ENCODE measurements around the gene TRH.
"Not testable (repeated sequence)": the region's sequence is repeated elsewhere in the genome, so short reads cannot be mapped to it uniquely, and the experiment has no call there.

TRH gene

DNA sequence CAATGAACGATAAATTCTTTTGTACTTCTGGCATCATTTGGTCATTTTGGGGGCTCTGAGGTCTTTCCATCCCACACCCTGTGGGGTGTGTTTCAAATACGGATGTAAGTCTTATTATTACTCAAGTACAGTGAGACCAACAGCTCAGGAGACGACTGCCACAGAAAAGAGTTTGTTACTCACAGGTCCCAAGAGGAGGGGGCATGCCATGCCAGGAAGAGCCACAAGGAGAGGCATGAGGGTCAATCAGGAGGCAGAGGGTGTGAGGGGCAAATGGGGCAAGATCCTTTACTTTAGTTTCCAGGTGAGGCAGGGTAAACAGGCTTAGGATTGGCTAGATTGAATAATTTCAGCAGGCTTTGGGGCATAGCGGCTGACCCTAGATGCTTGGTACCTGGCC lies 21.6 kb downstream of the TRH start:
- ChIA-PET POLR2A (no interaction called here), CTCF (interaction anchor here (1.4 to 6.1 kb wide), 3 partner anchors 11 to 52 kb away, joined by 4 to 72 read pairs (median 8); no protein-coding TSS in a partner anchor)
- WGBS (ENCODE audit: insufficient coverage), result 96% methylated on average over 3 of the region's 4 CpGs

DNA sequence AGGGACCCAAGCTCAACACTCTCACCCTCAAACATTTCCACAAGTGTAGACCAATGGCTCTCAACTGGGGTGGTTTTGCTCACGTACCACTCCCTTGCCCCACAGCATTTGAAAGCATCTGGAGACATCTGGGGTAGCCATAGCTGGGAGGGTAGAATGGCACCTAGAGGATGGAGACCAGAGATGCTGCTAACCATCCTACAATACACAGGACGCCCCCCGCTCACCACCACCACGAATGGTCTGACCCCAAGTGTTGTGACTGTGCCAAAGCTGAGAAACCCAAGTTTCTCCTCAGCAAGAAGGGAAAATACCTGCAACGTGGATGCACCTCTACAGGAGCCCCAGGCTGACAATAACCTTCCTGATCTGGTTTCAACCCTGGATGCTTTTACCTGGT lies 24.7 kb downstream of the TRH start:
- H3K36me3 ChIP-seq (ENCODE audit: control insufficient read depth in 4 of 4, insufficient read depth in 4 of 4, low read length in 3 of 4); H3K27me3 ChIP-seq (replicated peaks in 2 of 5; ENCODE audit: control insufficient read depth in 4 of 5, insufficient read depth in 5 of 5, low read length in 4 of 5); H3K27ac ChIP-seq (ENCODE audit: insufficient read depth in 1 of 2, low read depth in 1 of 2, low read length in 2 of 2, poor library complexity in 1 of 2, severe bottlenecking in 2 of 2); H3K9me3 ChIP-seq (ENCODE audit: control extremely low read depth in 1 of 5, control insufficient read depth in 4 of 5, insufficient read depth in 2 of 5, low read depth in 1 of 5, low read length in 4 of 5); DNase-seq; H3K4me3 ChIP-seq (ENCODE audit: control insufficient read depth in 1 of 7, extremely low read depth in 1 of 7, insufficient read depth in 4 of 7, low read depth in 2 of 7, low read length in 6 of 7); POLR2A ChIA-PET: not testable (repeated sequence)
- CTCF ChIA-PET, result interaction anchor here (6.1 kb wide), 1 partner anchor 55 kb away, joined by 72 read pairs; no protein-coding TSS in a partner anchor
- H3K4me1 ChIP-seq (ENCODE audit: control extremely low read depth in 1 of 4, control insufficient read depth in 4 of 4, insufficient read depth in 4 of 4, low read length in 3 of 4), result peaks cover 0 to 12% (median 6%) of the 10 kb centered on the region in 4 experiments
- 67% methylated on average over 3 of the region's 5 CpGs for WGBS (ENCODE audit: insufficient coverage)

More for the DNA sequence above, 21.6 kb downstream of the TRH start:
- DNase-seq, result no peak
- H3K36me3 ChIP-seq (ENCODE audit: control insufficient read depth in 4 of 4, insufficient read depth in 4 of 4, low read length in 3 of 4), result no peaks in the 10 kb centered on the region
- no peak overlapping the region for H3K4me3 ChIP-seq (ENCODE audit: control insufficient read depth in 1 of 7, extremely low read depth in 1 of 7, insufficient read depth in 4 of 7, low read depth in 2 of 7, low read length in 6 of 7)
- no peaks in the 10 kb centered on the region for H3K27me3 ChIP-seq (replicated peaks in 2 of 5; ENCODE audit: control insufficient read depth in 4 of 5, insufficient read depth in 5 of 5, low read length in 4 of 5)
- H3K27ac ChIP-seq (ENCODE audit: insufficient read depth in 1 of 2, low read depth in 1 of 2, low read length in 2 of 2, poor library complexity in 1 of 2, severe bottlenecking in 2 of 2), result no peak overlapping the region
- peaks cover 0 to 9% (median 4%) of the 10 kb centered on the region in 4 experiments for H3K4me1 ChIP-seq (ENCODE audit: control extremely low read depth in 1 of 4, control insufficient read depth in 4 of 4, insufficient read depth in 4 of 4, low read length in 3 of 4)
- H3K9me3 ChIP-seq (ENCODE audit: control extremely low read depth in 1 of 5, control insufficient read depth in 4 of 5, insufficient read depth in 2 of 5, low read depth in 1 of 5, low read length in 4 of 5), result peaks cover 0 to 3% (median 0%) of the 10 kb centered on the region in 5 experiments

DNA sequence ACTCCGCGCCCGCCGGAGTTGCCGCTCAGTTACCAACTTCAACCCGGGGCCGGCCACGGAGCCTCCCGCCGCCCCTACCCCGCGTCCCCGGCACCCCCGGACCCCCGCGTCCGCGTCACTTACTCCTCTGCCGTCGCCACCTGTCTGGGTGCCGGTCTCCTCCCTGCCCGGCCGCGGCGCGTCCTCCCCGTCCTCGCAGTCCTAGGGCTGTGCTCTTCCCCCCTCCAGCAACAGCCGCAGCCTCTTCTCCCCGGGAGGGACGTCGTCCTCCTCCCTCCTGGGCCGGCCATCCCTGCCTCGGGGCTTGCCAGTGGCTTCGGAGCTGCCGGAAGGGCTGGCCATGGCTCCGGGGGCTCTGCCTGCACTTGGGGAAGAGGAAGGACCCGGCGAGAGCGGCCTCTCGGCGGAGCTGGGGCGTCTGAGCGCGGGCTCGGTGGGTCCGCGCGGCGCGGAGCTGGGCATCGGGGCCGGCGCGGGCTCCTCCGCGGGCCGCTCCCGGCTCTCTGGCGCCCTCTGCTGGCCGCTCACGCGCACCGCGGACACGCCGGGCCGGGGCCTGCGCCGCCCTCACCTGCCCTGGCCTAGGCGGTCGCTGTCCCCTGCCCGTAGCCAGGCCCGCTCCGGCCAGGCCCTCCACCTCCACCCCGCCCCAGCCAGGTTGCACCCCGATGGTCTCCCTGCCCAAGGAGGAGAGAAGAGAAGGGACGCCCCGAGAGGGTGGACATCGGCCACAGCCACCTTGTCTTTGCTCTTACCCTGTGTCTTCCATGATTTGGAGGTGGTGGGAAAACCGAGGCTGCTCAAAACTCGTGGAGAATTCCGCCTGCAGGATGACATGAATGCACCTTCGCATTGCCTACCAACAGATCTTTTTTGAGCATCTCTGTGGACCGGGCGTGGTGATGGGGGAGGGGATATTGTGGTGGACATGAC lies 28.4 kb downstream of the TRH start:
- H3K27ac ChIP-seq (ENCODE audit: insufficient read depth in 1 of 2, low read depth in 1 of 2, low read length in 2 of 2, poor library complexity in 1 of 2, severe bottlenecking in 2 of 2); H3K36me3 ChIP-seq (ENCODE audit: control insufficient read depth in 4 of 4, insufficient read depth in 4 of 4, low read length in 3 of 4); POLR2A ChIA-PET; H3K27me3 ChIP-seq (replicated peaks in 2 of 5; ENCODE audit: control insufficient read depth in 4 of 5, insufficient read depth in 5 of 5, low read length in 4 of 5); H3K9me3 ChIP-seq (ENCODE audit: control extremely low read depth in 1 of 5, control insufficient read depth in 4 of 5, insufficient read depth in 2 of 5, low read depth in 1 of 5, low read length in 4 of 5): not testable (repeated sequence)
- Histone ChIP-seq H3K4me1 (ENCODE audit: control extremely low read depth in 1 of 4, control insufficient read depth in 4 of 4, insufficient read depth in 4 of 4, low read length in 3 of 4) (peaks cover 0 to 12% (median 6%) of the 10 kb centered on the region in 4 experiments), H3K4me3 (ENCODE audit: control insufficient read depth in 1 of 7, extremely low read depth in 1 of 7, insufficient read depth in 4 of 7, low read depth in 2 of 7, low read length in 6 of 7) (peak overlapping the region in 6 of 7 experiments; percentile 34 to 71 (median 56))
- 6% methylated on average over 33 of the region's 86 CpGs for WGBS (ENCODE audit: insufficient coverage)
- CTCF ChIA-PET, result interaction anchor here (0.6 to 4.8 kb wide), 6 partner anchors 9 to 103 kb away, joined by 3 to 106 read pairs (median 3); no protein-coding TSS in a partner anchor
- DNase-seq, result peak; percentile 25 to 53 (median 50)

- Histone ChIP-seq H3K9me3 (ENCODE audit: control extremely low read depth in 1 of 5, control insufficient read depth in 4 of 5, insufficient read depth in 2 of 5, low read depth in 1 of 5, low read length in 4 of 5) (no peaks in the 10 kb centered on the region), H3K4me3 (ENCODE audit: control insufficient read depth in 1 of 7, extremely low read depth in 1 of 7, insufficient read depth in 4 of 7, low read depth in 2 of 7, low read length in 6 of 7) (no peak overlapping the region), H3K4me1 (ENCODE audit: control extremely low read depth in 1 of 4, control insufficient read depth in 4 of 4, insufficient read depth in 4 of 4, low read length in 3 of 4) (no peaks in the 10 kb centered on the region), H3K36me3 (ENCODE audit: control insufficient read depth in 4 of 4, insufficient read depth in 4 of 4, low read length in 3 of 4) (no peaks in the 10 kb centered on the region), H3K27me3 (replicated peaks in 2 of 5; ENCODE audit: control insufficient read depth in 4 of 5, insufficient read depth in 5 of 5, low read length in 4 of 5) (no peaks in the 10 kb centered on the region), H3K27ac (ENCODE audit: insufficient read depth in 1 of 2, low read depth in 1 of 2, low read length in 2 of 2, poor library complexity in 1 of 2, severe bottlenecking in 2 of 2) (no peak overlapping the region)
- ChIA-PET CTCF (interaction anchor here (0.7 to 1.5 kb wide), 5 partner anchors 56 to 96 kb away, joined by 3 to 6 read pairs (median 3); no protein-coding TSS in a partner anchor), POLR2A (no interaction called here)
- DNase-seq, result no peak
- WGBS (ENCODE audit: insufficient coverage), result over 99% methylated on average over 15 of the region's 19 CpGs
Measured at GRCh38 chr3:130010556-130010955, 36.0 kb downstream of the TRH start.

DNA sequence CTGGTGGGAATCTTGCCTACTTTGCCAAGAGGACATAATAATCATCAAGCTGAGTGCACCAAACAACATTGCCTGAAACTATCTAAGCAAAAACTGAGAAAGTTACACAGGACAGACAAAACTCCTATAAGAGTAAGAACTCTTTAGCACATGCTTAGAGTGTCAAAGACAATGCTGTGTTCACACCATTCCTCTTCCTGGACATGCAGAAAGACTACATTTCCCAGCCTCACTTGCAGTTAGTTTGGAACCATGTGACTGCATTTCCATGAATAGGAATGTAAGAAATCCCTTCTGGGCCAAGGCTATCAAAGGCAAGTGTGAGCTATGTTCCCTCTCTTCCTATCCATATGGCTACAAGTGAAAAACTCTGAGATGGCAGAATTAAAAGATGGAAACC lies 37.6 kb downstream of the TRH start:
- H3K9me3 ChIP-seq (ENCODE audit: control extremely low read depth in 1 of 5, control insufficient read depth in 4 of 5, insufficient read depth in 2 of 5, low read depth in 1 of 5, low read length in 4 of 5); CTCF ChIA-PET; H3K36me3 ChIP-seq (ENCODE audit: control insufficient read depth in 4 of 4, insufficient read depth in 4 of 4, low read length in 3 of 4); POLR2A ChIA-PET; H3K27me3 ChIP-seq (replicated peaks in 2 of 5; ENCODE audit: control insufficient read depth in 4 of 5, insufficient read depth in 5 of 5, low read length in 4 of 5); H3K27ac ChIP-seq (ENCODE audit: insufficient read depth in 1 of 2, low read depth in 1 of 2, low read length in 2 of 2, poor library complexity in 1 of 2, severe bottlenecking in 2 of 2); DNase-seq; H3K4me3 ChIP-seq (ENCODE audit: control insufficient read depth in 1 of 7, extremely low read depth in 1 of 7, insufficient read depth in 4 of 7, low read depth in 2 of 7, low read length in 6 of 7); H3K4me1 ChIP-seq (ENCODE audit: control extremely low read depth in 1 of 4, control insufficient read depth in 4 of 4, insufficient read depth in 4 of 4, low read length in 3 of 4): not testable (repeated sequence)

- POLR2A ChIA-PET; H3K36me3 ChIP-seq (ENCODE audit: control insufficient read depth in 4 of 4, insufficient read depth in 4 of 4, low read length in 3 of 4); H3K9me3 ChIP-seq (ENCODE audit: control extremely low read depth in 1 of 5, control insufficient read depth in 4 of 5, insufficient read depth in 2 of 5, low read depth in 1 of 5, low read length in 4 of 5); H3K27me3 ChIP-seq (replicated peaks in 2 of 5; ENCODE audit: control insufficient read depth in 4 of 5, insufficient read depth in 5 of 5, low read length in 4 of 5); H3K4me3 ChIP-seq (ENCODE audit: control insufficient read depth in 1 of 7, extremely low read depth in 1 of 7, insufficient read depth in 4 of 7, low read depth in 2 of 7, low read length in 6 of 7); H3K4me1 ChIP-seq (ENCODE audit: control extremely low read depth in 1 of 4, control insufficient read depth in 4 of 4, insufficient read depth in 4 of 4, low read length in 3 of 4); H3K27ac ChIP-seq (ENCODE audit: insufficient read depth in 1 of 2, low read depth in 1 of 2, low read length in 2 of 2, poor library complexity in 1 of 2, severe bottlenecking in 2 of 2); CTCF ChIA-PET; DNase-seq: not testable (repeated sequence)
- over 99% methylated on average over 15 of the region's 21 CpGs for WGBS (ENCODE audit: insufficient coverage)
Measured at GRCh38 chr3:130013246-130013645, 38.7 kb downstream of the TRH start.

DNA sequence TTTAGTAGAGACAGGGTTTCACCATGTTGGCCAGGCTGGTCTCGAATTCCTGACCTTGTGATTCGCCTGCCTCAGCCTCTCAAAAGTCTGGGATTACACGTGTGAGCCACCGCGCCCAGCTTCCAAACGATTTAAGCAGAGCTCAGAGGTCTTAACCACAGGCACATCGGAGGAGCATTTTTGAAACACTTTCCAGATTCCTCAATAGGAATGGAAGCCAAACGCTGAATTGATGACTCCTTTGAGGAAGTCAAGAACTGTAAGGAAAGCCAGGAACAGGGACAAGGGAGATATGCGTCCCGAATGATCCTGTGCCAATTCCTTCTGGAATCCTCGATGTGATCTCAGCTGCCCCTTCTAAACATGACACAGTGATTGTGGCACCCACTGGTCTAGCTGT lies 40.0 kb downstream of the TRH start:
- no peaks in the 10 kb centered on the region for H3K9me3 ChIP-seq (ENCODE audit: control extremely low read depth in 1 of 5, control insufficient read depth in 4 of 5, insufficient read depth in 2 of 5, low read depth in 1 of 5, low read length in 4 of 5)
- no peaks in the 10 kb centered on the region for H3K36me3 ChIP-seq (ENCODE audit: control insufficient read depth in 4 of 4, insufficient read depth in 4 of 4, low read length in 3 of 4)
- 97% methylated on average over 9 of the region's 11 CpGs for WGBS (ENCODE audit: insufficient coverage)
- no peak overlapping the region for H3K27ac ChIP-seq (ENCODE audit: insufficient read depth in 1 of 2, low read depth in 1 of 2, low read length in 2 of 2, poor library complexity in 1 of 2, severe bottlenecking in 2 of 2)
- no peaks in the 10 kb centered on the region for H3K27me3 ChIP-seq (replicated peaks in 2 of 5; ENCODE audit: control insufficient read depth in 4 of 5, insufficient read depth in 5 of 5, low read length in 4 of 5)
- H3K4me3 ChIP-seq (ENCODE audit: control insufficient read depth in 1 of 7, extremely low read depth in 1 of 7, insufficient read depth in 4 of 7, low read depth in 2 of 7, low read length in 6 of 7), result no peak overlapping the region
- no peaks in the 10 kb centered on the region for H3K4me1 ChIP-seq (ENCODE audit: control extremely low read depth in 1 of 4, control insufficient read depth in 4 of 4, insufficient read depth in 4 of 4, low read length in 3 of 4)
- no peak for DNase-seq
- ChIA-PET POLR2A (no interaction called here), CTCF (no interaction called here)

Data from common myeloid progenitor, CD34-positive (primary cell).